H9 (cell line): ENCODE results near the gene PPAN. TPM values are rescaled to one million over a fixed set of nuclear protein-coding genes. Genes with fewer than 3 reads are reported as not detected.

Experiments used
- DNase-seq: peaks from one replicate; pipeline ENCODE4 v3.0.0-alpha.2; 2017
- H2AFZ ChIP-seq: one replicate; pipeline ENCODE4 v1.6.1; 2013; ENCODE audit warnings: mild to moderate bottlenecking, low read length, control low read depth, moderate library complexity
- H2AK5ac ChIP-seq: 2 replicates; pipeline ENCODE4 v1.6.1; 2013; ENCODE audit warnings: low read length, control low read depth, mixed read lengths; ENCODE audit not compliant: insufficient read length
- H2BK120ac ChIP-seq: one replicate; pipeline ENCODE4 v1.6.1; 2013; ENCODE audit warnings: low read depth, mild to moderate bottlenecking, low read length, control low read depth, inconsistent platforms; ENCODE audit not compliant: poor library complexity, severe bottlenecking
- H2BK12ac ChIP-seq: 2 replicates; pipeline ENCODE4 v1.6.1; 2013; ENCODE audit warnings: low read length, control low read depth, mixed read lengths, low read depth; ENCODE audit not compliant: insufficient read length
- H2BK15ac ChIP-seq: 2 replicates; pipeline ENCODE4 v1.6.1; 2013; ENCODE audit warnings: low read depth, low read length, control low read depth
- H2BK20ac ChIP-seq: one replicate; pipeline ENCODE4 v1.6.1; 2013; ENCODE audit warnings: low read depth, mild to moderate bottlenecking, low read length, control low read depth, inconsistent platforms; ENCODE audit not compliant: poor library complexity, severe bottlenecking
- H2BK5ac ChIP-seq: 2 replicates; pipeline ENCODE4 v1.6.1; 2013; ENCODE audit warnings: low read length, control low read depth, mixed read lengths; ENCODE audit not compliant: insufficient read length
- H3K14ac ChIP-seq: 2 replicates; pipeline ENCODE4 v1.6.1; 2013; ENCODE audit warnings: low read length, control low read depth; ENCODE audit not compliant: insufficient read depth
- H3K18ac ChIP-seq: 2 replicates; pipeline ENCODE4 v1.6.1; 2013; ENCODE audit warnings: low read depth, mild to moderate bottlenecking, mixed read lengths, low read length, control low read depth; ENCODE audit not compliant: insufficient read length
- H3K23ac ChIP-seq: 2 replicates; pipeline ENCODE4 v1.6.1; 2013; ENCODE audit warnings: low read length, control low read depth, mixed read lengths, low read depth; ENCODE audit not compliant: insufficient read length
- H3K23me2 ChIP-seq: 2 replicates; pipeline ENCODE4 v1.6.1; 2013; ENCODE audit warnings: low read depth, mild to moderate bottlenecking, mixed read lengths, low read length, control low read depth; ENCODE audit not compliant: insufficient read length, poor library complexity, severe bottlenecking
- H3K27ac ChIP-seq: 2 replicates; pipeline ENCODE4 v1.5.1; 2013; ENCODE audit warnings: low read length, control low read depth, mixed read lengths, low read depth; ENCODE audit not compliant: insufficient read length
- H3K27me3 ChIP-seq: 2 replicates; pipeline ENCODE4 v1.6.1; 2013; ENCODE audit warnings: low read length, control low read depth, inconsistent platforms; ENCODE audit not compliant: insufficient read depth
- H3K4ac ChIP-seq: 2 replicates; pipeline ENCODE4 v1.6.1; 2013; ENCODE audit warnings: low read depth, mild to moderate bottlenecking, control low read depth, inconsistent platforms, low read length, moderate library complexity
- H3K4me1 ChIP-seq: 2 replicates; pipeline ENCODE4 v1.6.1; 2013; ENCODE audit warnings: low read length, control low read depth, inconsistent platforms; ENCODE audit not compliant: insufficient read depth
- H3K4me2 ChIP-seq: 2 replicates; pipeline ENCODE4 v1.6.1; 2013; ENCODE audit warnings: low read length, control low read depth, mixed read lengths; ENCODE audit not compliant: insufficient read length, insufficient read depth
- H3K56ac ChIP-seq: 2 replicates; pipeline ENCODE4 v1.6.1; 2013; ENCODE audit warnings: low read depth, mild to moderate bottlenecking, mixed read lengths, low read length, control low read depth; ENCODE audit not compliant: insufficient read length
- H3K79me1 ChIP-seq: 2 replicates; pipeline ENCODE4 v1.6.1; 2013; ENCODE audit warnings: low read depth, mild to moderate bottlenecking, moderate library complexity, low read length, control low read depth, inconsistent platforms; ENCODE audit not compliant: insufficient read depth, poor library complexity, severe bottlenecking
- H3K79me2 ChIP-seq: 2 replicates; pipeline ENCODE4 v1.6.1; 2013; ENCODE audit warnings: low read length, control low read depth, inconsistent platforms; ENCODE audit not compliant: insufficient read depth
- H3K9ac ChIP-seq: 2 replicates; pipeline ENCODE4 v1.6.1; 2013; ENCODE audit warnings: low read length, control low read depth, mixed read lengths; ENCODE audit not compliant: insufficient read length; ENCODE audit errors: extremely low read depth
- H3K9me3 ChIP-seq: one replicate; pipeline ENCODE4 v1.6.1; 2013; ENCODE audit warnings: low read depth, low read length, inconsistent platforms; ENCODE audit not compliant: control insufficient read depth
- H3T11ph ChIP-seq: one replicate; pipeline ENCODE4 v1.6.1; 2013; ENCODE audit warnings: mild to moderate bottlenecking, low read length, control low read depth, inconsistent platforms
- H4K20me1 ChIP-seq: one replicate; pipeline ENCODE4 v1.6.1; 2013; ENCODE audit not compliant: control insufficient read depth, insufficient read length, insufficient read depth
- H4K5ac ChIP-seq: 2 replicates; pipeline ENCODE4 v1.6.1; 2013; ENCODE audit warnings: low read depth, mild to moderate bottlenecking, mixed read lengths, low read length, control low read depth; ENCODE audit not compliant: insufficient read length
- H4K8ac ChIP-seq: replicated peaks from 2 replicates; pipeline ENCODE4 v1.6.1; 2013; ENCODE audit warnings: low read length, control low read depth, mixed read lengths, low read depth; ENCODE audit not compliant: insufficient read length
- H4K91ac ChIP-seq: 2 replicates; pipeline ENCODE4 v1.6.1; 2013; ENCODE audit warnings: low read depth, mild to moderate bottlenecking, moderate library complexity, mixed read lengths, low read length, control low read depth; ENCODE audit not compliant: insufficient read length
- H3K27ac Mint-ChIP-seq, 3 experiments: 2 replicates in 2 of 3; 3 replicates in 1 of 3; pipeline ENCODE4 v1.8.0; 2020 to 2021; ENCODE audit warnings: mixed read lengths in 3 of 3, mild to moderate bottlenecking in 1 of 3, moderate library complexity in 1 of 3
- H3K27me3 Mint-ChIP-seq: 2 replicates; pipeline ENCODE4 v1.8.0; 2021; ENCODE audit warnings: low read depth, mild to moderate bottlenecking, moderate library complexity, mixed read lengths
- H3K36me3 Mint-ChIP-seq, 3 experiments: 2 replicates in 2 of 3; 3 replicates in 1 of 3; pipeline ENCODE4 v1.8.0; 2020 to 2021; ENCODE audit warnings: low read depth in 3 of 3, mixed read lengths in 3 of 3; ENCODE audit not compliant: insufficient read depth in 1 of 3
- H3K4me1 Mint-ChIP-seq, 2 experiments: 2 replicates each; pipeline ENCODE4 v1.8.0; 2020; ENCODE audit warnings: mixed read lengths in 2 of 2
- H3K4me3 Mint-ChIP-seq, 2 experiments: 2 replicates in 1 of 2; 3 replicates in 1 of 2; pipeline ENCODE4 v1.8.0; 2020 to 2021; ENCODE audit warnings: mild to moderate bottlenecking in 2 of 2, mixed read lengths in 2 of 2, moderate library complexity in 1 of 2
- H3K9me3 Mint-ChIP-seq, 2 experiments: 2 replicates in 1 of 2; 3 replicates in 1 of 2; pipeline ENCODE4 v1.8.0; 2020; ENCODE audit warnings: mild to moderate bottlenecking in 2 of 2, mixed read lengths in 2 of 2, moderate library complexity in 1 of 2
- WGBS: extraction: QIAGEN DNeasy Blood & Tissue Kit; methylation state at CpG from one replicate; pipeline ENCODE4 v1.1.7; 2013; ENCODE audit warnings: missing lambda C conversion rate, low lambda C conversion rate, mixed read lengths; ENCODE audit not compliant: insufficient read length; ENCODE audit errors: extremely low coverage; 5-methylcytosine and 5-hydroxymethylcytosine counted together
- total RNA-seq: library from RNA; stranded (reverse); gene quantifications from 2 replicates; pipeline ENCODE4 v1.2.1, GENCODE V29; 2021
- TF ChIP-seq, protein P1 (sequence below): fragments of 200-600 bp; sonication (generic); conservative IDR thresholded peaks from 3 replicates; pipeline ENCODE4 v1.8.0; 2021; ENCODE audit warnings: antibody characterized with exemption, mild to moderate bottlenecking

The PPAN gene
- total RNA-seq, 1 experiment from 2014 or later: 157 TPM

- no peak overlapping the region for H3K4ac ChIP-seq
- no peak overlapping the region for H4K8ac ChIP-seq
- H3K27ac Mint-ChIP-seq: no peak overlapping the region
- H2BK20ac ChIP-seq: no peak overlapping the region
- H2BK5ac ChIP-seq: no peak overlapping the region
- no peak for DNase-seq
- H3K36me3 Mint-ChIP-seq: peaks cover 33 to 57% (median 49%) of the 10 kb centered on the region in 3 experiments
- no peak overlapping the region for H2BK15ac ChIP-seq
- no peaks in the 10 kb centered on the region for H3K9me3 ChIP-seq
- no peak overlapping the region for H2BK12ac ChIP-seq
- H4K5ac ChIP-seq: no peak overlapping the region
- no peak overlapping the region for H3K4me2 ChIP-seq
- H3K14ac ChIP-seq: no peak overlapping the region
- WGBS: no CpG with 5 or more reads among the region's 14 CpGs
- H3K79me1 ChIP-seq: no peaks in the 10 kb centered on the region
- H3K27me3 ChIP-seq: no peaks in the 10 kb centered on the region
- no peak overlapping the region for H3K27ac ChIP-seq
- no peaks in the 10 kb centered on the region; the same call in none of the 2 replicates for H3K27me3 Mint-ChIP-seq
- TF ChIP-seq, protein P1, sequence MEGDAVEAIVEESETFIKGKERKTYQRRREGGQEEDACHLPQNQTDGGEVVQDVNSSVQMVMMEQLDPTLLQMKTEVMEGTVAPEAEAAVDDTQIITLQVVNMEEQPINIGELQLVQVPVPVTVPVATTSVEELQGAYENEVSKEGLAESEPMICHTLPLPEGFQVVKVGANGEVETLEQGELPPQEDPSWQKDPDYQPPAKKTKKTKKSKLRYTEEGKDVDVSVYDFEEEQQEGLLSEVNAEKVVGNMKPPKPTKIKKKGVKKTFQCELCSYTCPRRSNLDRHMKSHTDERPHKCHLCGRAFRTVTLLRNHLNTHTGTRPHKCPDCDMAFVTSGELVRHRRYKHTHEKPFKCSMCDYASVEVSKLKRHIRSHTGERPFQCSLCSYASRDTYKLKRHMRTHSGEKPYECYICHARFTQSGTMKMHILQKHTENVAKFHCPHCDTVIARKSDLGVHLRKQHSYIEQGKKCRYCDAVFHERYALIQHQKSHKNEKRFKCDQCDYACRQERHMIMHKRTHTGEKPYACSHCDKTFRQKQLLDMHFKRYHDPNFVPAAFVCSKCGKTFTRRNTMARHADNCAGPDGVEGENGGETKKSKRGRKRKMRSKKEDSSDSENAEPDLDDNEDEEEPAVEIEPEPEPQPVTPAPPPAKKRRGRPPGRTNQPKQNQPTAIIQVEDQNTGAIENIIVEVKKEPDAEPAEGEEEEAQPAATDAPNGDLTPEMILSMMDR: no peak
- H2AFZ ChIP-seq: no peak overlapping the region
- H2BK120ac ChIP-seq: no peak overlapping the region
- peaks cover 7% of the 10 kb centered on the region for H3K23me2 ChIP-seq
- H3K9me3 Mint-ChIP-seq: no peaks in the 10 kb centered on the region; a peak in 2 of 5 replicates
- peak overlapping the region; percentile 90 to 94 for H3K4me3 Mint-ChIP-seq
- H3K23ac ChIP-seq: no peak overlapping the region
- H3K18ac ChIP-seq: no peak overlapping the region
- no peaks in the 10 kb centered on the region for H4K20me1 ChIP-seq
- H3K9ac ChIP-seq: no peak overlapping the region
- peaks cover 7% of the 10 kb centered on the region; the same call in 1 of the 2 replicates for H3K79me2 ChIP-seq
- no peak overlapping the region for H3K56ac ChIP-seq
- H3K4me1 Mint-ChIP-seq: peaks cover 6 to 16% of the 10 kb centered on the region in 2 experiments
- H4K91ac ChIP-seq: no peak overlapping the region
- no peaks in the 10 kb centered on the region; the same call in 1 of the 2 replicates for H3K4me1 ChIP-seq
- H2AK5ac ChIP-seq: no peak overlapping the region
- no peak overlapping the region for H3T11ph ChIP-seq
Observed at GRCh38 chr19:10107817-10108367, 1.7 kb downstream of the PPAN start.
